GM19240 (cell line): ENCODE data around the gene UBE4A.

Source experiments
- DNase-seq: peaks from one replicate; pipeline ENCODE4 v3.0.0; 2011; ENCODE audit warnings: low spot score; ENCODE audit not compliant: insufficient read length

The UBE4A gene, protein sequence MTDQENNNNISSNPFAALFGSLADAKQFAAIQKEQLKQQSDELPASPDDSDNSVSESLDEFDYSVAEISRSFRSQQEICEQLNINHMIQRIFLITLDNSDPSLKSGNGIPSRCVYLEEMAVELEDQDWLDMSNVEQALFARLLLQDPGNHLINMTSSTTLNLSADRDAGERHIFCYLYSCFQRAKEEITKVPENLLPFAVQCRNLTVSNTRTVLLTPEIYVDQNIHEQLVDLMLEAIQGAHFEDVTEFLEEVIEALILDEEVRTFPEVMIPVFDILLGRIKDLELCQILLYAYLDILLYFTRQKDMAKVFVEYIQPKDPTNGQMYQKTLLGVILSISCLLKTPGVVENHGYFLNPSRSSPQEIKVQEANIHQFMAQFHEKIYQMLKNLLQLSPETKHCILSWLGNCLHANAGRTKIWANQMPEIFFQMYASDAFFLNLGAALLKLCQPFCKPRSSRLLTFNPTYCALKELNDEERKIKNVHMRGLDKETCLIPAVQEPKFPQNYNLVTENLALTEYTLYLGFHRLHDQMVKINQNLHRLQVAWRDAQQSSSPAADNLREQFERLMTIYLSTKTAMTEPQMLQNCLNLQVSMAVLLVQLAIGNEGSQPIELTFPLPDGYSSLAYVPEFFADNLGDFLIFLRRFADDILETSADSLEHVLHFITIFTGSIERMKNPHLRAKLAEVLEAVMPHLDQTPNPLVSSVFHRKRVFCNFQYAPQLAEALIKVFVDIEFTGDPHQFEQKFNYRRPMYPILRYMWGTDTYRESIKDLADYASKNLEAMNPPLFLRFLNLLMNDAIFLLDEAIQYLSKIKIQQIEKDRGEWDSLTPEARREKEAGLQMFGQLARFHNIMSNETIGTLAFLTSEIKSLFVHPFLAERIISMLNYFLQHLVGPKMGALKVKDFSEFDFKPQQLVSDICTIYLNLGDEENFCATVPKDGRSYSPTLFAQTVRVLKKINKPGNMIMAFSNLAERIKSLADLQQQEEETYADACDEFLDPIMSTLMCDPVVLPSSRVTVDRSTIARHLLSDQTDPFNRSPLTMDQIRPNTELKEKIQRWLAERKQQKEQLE

DNA sequence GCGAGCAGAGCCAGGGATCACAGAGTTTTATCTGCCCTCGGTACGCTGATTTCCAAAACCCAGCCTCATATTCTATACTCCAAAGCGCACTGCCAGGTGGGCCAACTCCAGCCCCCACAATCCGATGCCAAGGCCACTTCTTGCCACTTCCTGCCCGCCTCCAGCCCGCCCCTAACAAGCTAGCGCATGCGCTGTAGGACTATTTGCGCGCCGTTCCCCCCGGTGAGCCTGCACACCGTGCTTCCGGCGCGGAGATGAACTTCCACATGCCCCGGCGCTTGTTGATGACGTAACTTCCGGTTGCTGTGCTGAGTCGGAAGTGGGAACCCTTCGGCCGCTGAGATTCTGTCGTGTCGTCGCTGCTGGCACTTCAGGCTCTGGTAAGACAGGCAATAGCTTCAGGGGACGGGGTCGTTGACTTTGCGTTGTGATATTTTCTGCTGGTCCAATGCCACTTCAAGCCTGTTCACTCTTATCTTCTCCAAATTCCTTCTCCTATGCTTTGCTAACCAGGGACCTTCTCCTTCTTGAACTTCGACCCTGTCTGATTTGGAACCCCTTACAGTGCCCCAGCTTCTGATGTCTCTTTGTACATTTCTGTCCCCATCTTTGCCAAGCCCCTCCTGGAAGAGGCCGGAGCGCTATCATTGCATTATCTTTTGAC lies at the start of gene UBE4A:
UBE4A (plus strand) TSS at position 306 of the 664 bp plus-strand sequence. CDS start 5,481 bp downstream, outside the sequence.
- peak; percentile 73 for DNase-seq

GRCh38 chr11:118310271-118310670 lies 49.1 kb upstream of the UBE4A start:
- no peak for DNase-seq

GRCh38 chr11:118310781-118311485 lies 48.5 kb upstream of the UBE4A start:
- no peak for DNase-seq

DNA sequence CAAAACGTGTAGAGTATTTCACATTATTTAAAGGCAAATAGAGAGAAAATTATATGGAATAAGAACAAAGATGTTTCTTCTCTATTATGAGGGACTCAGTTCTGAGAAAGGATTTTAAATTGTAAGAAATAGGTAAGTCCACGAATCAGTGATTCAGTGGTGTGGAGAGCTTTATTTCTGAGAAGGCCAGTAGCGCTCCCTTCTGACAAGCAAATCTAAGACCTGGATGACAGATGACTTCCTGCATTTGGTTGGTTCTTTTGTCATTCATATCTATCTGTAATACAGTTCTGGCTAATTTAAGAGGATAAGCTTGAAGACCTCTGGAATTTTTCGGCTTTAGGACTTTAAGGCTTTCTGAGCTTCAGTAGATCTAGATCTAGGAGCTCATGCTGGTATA lies 47.9 kb upstream of the UBE4A start:
- no peak for DNase-seq

DNA sequence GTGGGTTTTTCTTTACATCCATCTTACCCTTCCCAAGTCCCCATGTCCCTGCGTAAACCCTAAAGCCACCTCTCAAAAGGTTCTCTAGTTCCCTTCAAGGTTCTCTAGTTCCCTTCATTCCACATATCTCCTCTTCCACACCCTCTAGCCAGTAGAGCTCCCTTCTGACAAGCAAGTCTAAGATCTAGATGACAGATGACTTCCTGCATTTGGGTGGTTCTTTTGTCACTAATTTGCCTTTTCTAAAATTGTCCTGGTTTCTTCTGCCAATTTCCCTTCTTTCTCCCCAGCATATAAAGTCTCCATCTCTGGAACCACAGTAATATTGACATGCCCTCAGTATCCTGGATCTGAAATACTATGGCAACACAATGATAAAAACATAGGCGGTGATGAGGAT lies 47.1 kb upstream of the UBE4A start:
- no peak for DNase-seq

DNA sequence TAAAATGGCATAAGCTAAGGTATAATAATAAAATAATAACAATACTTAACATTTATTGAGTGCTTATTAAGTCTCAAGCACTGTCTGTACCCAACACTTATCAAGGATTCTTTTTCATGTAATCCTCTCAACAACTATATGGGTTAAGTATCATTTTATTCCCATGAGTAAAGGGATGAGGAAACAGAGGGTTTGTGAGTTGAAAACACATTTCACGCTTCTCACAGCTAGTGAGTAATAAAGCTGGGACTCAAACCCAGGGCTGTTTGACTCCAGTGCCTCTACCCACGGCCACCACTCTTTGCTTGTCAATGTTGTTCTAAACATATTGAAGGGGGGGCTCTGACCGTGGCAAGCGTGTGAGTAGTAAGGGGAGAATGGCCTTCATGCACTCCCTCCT lies 46.2 kb upstream of the UBE4A start:
- no peak for DNase-seq

DNA sequence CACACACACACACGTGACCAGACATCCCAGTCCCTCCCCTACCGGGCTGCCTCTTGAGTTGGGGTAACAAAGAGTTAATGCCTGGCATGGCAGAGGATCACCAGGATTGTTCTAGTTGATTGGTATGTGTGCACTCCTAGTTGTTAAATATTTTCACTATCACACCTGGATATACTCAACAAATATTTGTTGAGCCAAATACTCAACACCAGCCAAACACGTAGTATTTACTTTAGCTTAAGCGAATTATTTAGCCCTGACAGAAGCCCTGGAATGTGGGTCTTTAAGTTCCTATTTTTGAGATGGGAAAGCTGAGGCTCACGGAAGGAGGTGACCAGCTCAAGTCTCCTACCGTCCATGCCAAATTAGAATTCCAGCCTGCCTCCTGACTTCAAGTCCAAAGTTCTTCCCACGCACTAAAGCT lies 44.4 kb upstream of the UBE4A start:
- no peak for DNase-seq

- no peak for DNase-seq
Measured at GRCh38 chr11:118318124-118318523, 41.3 kb upstream of the UBE4A start.

- DNase-seq: no peak
Measured at GRCh38 chr11:118318581-118319336, 40.6 kb upstream of the UBE4A start.

- no peak for DNase-seq
Measured at GRCh38 chr11:118319337-118319707, 40.1 kb upstream of the UBE4A start.

DNA sequence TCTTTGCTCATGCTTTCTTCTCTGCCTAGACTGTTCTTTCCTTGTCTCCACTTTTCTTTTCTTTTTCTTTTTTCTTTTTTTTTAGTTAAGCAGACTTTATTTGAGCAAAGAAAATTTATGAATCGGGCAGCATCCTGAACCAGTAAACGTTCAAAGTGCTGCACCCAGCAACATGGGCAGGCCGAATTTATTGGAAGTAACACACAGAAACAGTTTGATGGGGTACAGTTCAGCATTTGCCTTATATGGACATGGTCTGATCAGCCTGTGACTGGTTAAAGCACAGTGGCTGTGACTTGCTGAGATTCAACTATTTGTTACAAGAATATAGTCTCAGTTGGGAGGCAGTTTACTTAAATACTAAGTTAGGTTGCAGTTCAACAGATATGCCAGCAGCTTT lies 38.9 kb upstream of the UBE4A start:
- DNase-seq: no peak

DNA sequence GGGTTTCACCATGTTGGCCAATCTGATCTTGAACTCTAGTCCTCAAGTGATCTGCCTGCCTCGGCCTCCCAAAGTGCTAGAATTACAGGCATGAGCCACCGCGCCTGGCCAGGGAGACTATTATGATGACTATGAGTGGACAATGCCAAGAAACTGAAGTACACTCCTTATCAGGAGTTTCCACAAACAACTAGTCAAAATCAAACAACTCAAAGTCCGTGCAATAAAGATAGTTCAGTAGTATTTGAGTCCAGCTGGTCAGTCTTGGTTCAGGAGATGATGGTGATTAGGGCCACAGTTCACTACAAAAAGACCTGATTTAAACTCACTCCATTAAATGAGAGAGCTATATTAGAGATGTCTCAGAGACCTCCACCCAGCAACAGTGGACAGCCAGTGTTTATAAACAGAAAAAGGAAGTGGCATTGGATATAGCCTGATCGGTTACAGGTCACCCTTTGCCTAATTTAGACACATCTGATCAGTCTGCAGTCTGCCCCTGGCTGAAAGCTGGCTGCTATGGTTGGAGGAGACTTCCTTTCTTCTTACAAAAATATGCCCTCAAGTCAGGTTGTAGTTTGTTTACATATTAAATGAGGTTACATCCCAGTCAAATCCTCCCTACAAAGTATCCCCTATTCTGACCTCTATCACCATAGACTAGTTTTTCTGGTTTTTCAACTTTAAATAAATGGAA lies 37.9 kb upstream of the UBE4A start:
- DNase-seq: no peak

DNA sequence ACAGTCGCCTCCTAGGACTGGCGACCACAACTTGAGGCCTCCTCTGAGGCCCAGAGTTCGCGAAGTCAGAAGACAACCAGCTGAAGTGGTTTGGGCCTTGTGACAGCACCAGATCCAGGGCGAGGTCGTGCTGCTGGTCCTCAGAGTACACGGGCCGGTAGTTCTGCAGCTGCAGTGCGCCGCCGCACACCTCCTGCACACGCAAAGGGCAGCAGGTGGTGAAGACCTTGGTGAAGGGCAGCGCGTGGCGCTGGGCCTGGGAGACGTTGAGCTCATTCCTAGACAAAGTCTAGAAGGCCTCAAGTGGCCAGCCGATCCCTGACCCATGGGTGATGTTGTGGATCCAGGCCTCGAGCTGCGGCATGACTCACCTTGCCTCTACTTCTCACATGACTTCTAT lies 36.7 kb upstream of the UBE4A start:
- DNase-seq: no peak

- no peak for DNase-seq
Measured at GRCh38 chr11:118325283-118325682, 34.1 kb upstream of the UBE4A start.

- no peak for DNase-seq
Measured at GRCh38 chr11:118328745-118329144, 30.7 kb upstream of the UBE4A start.

DNA sequence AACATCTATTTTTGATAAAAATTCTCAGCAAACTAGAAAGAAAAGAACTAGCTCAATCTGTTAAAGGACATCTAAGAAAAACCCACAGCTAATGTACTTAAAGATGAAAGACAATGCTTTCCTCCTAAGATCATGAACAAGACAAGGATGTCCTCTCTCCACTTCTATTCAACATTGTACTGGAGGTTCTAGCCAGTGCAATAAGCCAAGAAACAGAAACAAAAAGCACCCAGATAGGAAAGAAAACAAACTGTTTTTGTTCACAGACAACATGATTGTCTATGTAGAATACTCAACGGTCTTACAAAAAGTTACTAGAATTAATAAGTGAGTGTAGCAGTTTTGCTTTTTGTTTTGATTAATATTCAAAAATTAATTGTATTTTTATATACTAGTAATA lies 24.7 kb upstream of the UBE4A start:
- no peak for DNase-seq

- peak; percentile 20 for DNase-seq
Measured at GRCh38 chr11:118338637-118339061, 20.8 kb upstream of the UBE4A start.

GRCh38 chr11:118339281-118339961 lies 20.0 kb upstream of the UBE4A start:
- DNase-seq: no peak

DNA sequence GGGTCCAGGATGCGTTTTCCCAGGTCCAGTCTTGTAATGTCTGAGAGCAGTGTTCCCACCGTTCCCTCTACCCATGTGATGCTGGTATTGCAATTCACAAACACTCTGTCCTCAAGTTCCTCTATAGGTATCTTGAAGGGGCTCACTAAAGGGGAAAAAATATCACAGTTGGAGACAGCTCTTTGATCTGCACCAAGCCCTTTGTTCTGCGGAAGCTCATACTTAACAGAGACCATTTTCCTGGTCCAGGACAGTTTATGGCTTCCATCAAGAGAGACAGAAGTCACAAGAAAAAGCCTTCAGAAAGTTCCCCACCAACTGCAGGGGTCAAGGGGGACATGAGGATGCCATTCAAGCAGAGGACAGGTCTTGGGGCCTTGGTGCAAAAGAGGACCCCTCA lies 19.0 kb upstream of the UBE4A start:
- DNase-seq: no peak
